HG03571 (cell line): ENCODE results near the gene LRRC73.
A peak's percentile ranks its signal among the peaks of the same experiment; 100 is the strongest.

Experiments used
- ATAC-seq: cut with Tn5 transposase; IDR thresholded peaks from one replicate; pipeline ENCODE4 v1.9.1; 2021; ENCODE audit not compliant: unreplicated experiment

LRRC73 gene

DNA sequence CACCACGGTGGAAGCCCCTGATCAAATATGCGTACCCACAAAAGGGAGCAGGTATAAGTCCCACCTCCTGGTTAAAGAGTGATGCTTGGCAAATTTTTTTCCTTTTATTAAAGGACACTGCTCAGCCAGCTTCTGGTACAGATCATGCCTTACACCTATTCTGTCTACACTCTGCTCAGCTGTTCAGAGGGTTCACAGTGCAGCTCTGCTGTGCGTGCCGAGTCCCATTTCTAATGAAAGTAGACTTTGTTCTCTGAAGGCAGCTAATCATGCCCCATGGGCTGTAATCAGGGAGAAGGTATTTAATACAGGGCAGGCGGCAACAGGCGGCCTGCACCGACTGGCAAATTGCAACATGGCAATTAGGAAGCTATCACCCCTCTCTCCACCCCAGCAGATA lies 16.3 kb downstream of the LRRC73 start:
- no peak for ATAC-seq

GRCh38 chr6:43493230-43493629 lies 16.9 kb downstream of the LRRC73 start:
- no peak for ATAC-seq

DNA sequence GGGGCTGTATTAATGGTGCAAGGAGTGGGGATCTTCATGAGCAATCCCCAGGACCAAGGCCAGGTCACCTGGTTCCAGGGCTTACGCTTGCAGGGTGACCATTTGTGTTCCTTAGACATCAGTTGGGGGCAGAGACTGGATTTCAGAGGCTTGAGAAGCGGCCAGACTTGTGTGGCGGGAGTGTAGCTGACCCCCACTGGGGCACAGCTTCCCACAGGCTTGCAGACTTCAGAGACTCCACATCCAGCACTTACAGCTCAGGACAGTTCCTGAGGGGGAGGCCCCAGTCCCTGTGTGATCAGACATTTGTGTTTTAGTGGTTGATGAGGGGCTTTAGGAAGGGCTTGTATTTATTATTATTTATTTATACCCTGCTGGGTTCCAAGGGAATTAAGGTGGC lies 17.5 kb downstream of the LRRC73 start:
- no peak for ATAC-seq

DNA sequence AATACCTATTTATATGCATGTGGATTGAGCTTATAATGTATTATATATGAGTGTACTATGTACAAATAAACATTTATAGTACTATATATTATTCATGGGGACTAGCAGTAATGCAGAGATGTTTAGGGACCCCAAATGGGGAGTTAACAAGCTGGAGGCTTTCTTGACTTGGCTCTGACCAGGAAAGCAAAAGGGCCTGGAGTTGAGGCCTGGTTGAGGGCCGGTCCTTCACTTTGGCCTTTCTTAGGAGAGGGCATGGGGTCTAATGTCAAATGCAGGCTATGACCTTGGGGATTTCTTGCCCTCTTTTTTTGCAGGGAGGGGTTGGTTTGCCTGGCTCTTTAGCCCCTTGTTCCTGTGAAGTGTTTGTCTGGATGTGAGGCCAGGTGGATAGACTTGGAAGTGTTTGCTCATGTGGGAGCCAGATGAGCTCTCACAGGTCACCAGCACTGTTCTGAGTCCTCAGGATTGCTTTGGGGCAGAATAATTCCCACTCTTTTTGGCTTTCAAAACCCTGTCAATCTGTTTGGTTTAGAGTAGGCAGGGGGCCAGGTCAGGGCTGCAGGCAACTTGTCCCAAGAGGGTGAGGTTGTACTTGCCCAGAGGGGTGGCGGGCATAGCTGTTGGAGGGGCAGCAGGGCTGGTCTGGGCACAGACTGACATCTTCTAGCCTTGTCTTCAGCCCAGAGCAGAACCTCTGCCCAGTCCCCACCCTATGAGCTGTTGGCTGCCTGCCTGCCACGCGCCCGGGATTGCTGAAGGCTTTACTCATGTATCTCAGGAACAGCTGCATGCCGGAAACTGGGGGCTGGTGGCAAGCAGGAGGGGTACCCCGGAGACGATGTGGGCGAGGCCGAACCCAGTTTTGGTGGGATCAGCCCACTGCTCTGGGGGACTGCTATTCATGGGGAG lies 18.1 kb downstream of the LRRC73 start:
- no peak for ATAC-seq

DNA sequence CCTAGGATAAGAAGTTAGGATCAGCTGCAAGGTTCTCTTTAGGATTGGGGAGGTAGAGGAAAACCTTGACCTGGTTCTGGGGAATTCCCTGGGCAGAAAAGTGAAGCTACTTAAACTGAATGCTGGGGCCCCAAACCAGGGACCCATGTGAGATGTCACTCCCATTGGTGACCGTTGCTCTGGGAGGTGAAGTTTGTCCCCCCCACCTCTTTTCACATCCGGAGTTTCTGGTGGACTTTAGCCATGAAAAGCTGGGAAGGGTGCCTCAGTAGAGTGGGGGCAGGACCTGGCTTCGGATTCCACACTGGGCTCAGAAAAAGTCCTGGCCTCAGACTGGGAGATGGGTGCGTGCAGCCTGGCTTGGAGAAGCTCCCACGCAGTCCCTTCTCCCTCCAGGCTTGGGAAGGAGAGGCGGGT lies 19.6 kb downstream of the LRRC73 start:
- no peak for ATAC-seq

DNA sequence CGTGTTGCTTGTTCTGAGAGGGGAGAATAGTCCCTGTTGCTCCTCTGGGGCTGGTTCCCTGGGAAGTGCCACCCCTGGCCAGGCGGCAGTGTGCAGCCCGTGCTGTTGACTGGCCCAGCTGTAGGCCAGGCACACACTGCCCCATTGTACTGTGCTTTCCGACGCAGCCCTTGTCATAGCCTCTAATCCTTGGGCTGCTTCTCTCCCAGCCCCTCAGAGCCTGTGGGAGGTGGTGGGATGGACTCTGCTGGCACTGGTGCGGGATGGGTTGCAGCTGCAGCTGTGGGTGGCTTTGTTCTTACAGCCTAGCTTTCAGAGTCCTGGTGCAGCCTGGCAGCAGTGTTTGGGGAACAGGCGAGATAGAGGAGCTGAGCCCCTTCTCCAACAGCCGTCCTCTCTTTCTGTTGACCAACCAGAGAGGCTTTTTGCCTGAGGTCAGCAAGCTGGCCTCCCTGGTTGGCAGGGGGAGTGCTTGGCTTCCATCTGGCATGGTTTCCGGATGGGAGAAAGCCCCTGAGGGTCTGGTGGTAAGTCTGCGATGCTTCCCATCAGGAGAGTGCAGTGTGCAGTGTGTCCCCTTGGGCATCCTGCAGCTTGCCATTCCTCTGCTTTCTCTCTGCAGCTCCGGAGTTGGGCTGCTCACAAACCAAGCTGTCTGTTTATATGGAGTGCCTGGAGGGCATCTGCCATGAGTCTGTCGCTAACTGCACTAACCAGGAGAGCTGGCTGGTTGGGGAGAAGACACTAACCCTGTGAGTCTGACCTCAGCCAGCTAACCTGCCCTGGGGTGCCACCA lies 20.7 kb downstream of the LRRC73 start:
- ATAC-seq = no peak

GRCh38 chr6:43488667-43489276 lies 21.4 kb downstream of the LRRC73 start:
- ATAC-seq = no peak

DNA sequence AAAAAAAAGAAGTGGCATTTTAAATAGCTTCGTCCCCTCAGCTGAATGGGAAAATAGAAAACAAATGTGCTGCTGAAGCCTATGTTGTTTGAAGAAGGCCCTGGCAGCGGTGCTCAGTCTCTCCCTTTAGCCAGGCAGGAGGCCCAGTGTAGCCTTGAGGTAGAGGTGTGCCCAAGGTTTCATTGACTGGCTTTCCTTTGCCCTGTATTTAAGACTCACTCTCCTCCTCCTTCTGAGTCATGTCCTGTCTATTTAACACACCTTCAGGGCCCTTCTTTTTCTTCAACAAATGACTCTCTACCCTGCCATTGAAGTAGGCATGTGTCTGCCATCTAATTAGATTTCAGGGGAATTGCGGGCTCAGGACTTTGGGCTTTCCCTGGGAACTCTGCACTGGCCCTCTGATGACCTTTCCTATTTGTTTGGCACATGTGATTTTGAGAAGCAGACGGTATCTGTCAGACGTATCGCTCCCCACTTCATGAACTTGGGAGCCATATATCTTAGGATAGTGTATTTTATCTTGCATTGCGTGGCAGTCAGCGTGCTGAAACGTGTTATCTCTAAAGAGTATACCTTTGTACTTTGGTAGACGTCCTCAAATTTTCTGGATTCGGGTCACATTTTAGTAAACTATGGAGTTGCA lies 28.4 kb downstream of the LRRC73 start:
- ATAC-seq = no peak

GRCh38 chr6:43481075-43481474 lies 29.1 kb downstream of the LRRC73 start:
- no peak for ATAC-seq

- no peak for ATAC-seq
Observed at GRCh38 chr6:43478008-43478372, 32.2 kb downstream of the LRRC73 start.

DNA sequence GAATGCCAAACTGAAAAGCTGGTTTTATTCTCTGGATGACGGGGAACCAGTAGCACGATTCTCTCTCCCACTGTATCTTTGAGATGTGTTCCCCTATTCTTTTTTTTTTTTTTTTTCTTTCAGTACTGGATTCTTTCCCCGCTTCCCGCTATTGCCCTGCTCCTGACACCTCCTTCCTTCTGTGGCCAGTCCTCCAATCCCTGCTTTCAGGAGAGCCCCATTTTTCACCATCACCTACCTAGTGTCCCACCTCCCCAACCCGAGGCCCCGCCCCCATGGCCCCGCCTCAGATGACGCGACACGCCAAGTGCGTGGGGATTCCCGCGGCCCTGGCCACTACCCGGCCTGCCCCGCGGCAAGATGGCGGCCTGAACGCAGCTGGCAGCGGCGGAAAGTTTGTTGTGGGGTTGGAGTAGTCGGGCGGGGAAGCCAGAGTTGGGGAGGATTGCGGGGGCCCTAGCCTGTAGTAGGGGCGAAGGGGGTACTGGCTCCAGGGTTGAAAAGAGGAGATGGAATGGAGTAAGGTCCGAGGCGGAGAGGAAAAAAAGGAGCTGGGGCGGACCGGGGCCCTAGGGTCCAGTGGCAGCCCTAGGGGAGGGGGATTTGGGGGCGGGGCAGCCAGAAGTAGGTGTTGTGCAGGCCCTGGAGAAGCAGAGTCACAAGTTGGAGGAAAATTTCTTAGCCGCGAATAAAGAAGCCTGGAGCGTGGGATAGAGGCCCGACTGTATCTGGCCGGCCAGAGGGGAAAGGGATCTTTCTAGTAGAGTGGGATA lies 32.7 kb downstream of the LRRC73 start, which contains the start of gene TJAP1:
Gene TJAP1 (plus strand): TSS at position 336 of the 773 bp plus-strand sequence. CDS start 21,432 bp downstream, outside the sequence.
- peak; percentile 92 for ATAC-seq

- no peak for ATAC-seq
Observed at GRCh38 chr6:43476746-43477145, 33.4 kb downstream of the LRRC73 start.

DNA sequence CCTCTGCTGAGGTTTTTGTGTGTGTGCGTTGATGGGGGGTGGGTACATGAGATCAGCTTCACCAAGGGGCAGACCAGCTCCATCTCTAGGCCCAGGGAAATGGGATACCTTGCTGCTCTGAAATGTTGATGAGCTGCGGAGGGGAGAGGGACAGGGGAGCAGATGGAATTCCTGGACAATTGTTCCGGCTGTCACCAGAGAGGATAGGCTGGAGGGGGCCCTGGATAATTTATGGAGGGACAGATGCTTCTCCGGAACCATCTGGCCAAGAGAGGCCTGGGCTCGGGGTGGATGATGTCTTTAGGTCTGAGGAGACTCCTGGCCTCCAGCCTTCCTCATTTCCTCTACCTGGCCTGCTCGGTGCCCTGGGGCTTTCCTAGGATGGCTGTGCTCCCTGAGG lies 34.6 kb downstream of the LRRC73 start:
- no peak for ATAC-seq

- no peak for ATAC-seq
Observed at GRCh38 chr6:43472515-43472914, 37.6 kb downstream of the LRRC73 start.

DNA sequence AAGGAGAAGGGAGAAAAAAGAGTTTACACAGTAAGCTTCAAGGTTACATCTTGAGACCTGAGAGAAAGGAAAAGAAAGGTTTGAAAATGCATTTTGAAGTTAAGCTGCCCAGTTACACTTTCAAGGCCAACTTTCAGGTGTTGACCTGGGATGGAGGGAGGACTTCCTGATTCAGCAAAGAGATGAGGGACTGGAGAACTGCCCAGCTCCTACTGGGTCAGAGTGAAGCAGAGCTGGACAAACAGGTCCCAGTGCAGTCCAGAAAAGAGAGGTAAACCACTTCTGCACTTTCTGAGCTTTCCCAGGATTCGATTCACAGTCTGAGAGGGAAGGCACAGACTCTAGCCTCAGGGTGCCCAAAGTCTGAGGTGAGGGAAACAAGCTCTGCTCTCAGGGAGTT lies 38.7 kb downstream of the LRRC73 start:
- no peak for ATAC-seq

DNA sequence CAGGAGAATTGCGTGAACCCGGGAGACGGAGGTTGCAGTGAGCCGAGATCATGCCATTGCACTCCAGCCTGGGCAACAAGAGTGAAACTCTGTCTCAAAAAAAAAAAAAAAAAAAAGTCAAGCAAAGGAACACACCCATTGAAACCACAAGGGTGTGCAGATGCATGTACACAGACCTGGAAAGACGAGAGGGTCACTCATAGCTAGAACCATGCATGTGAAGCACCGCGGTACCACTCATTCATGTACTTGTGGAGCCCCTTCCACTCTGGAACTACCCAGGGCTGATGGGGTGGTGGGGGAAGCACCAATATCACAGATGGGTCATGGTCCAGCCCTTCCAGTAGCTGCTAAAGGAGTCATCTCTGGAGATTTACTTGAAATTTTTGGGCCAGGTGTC lies 40.2 kb downstream of the LRRC73 start:
- ATAC-seq = no peak

- ATAC-seq = no peak
Observed at GRCh38 chr6:43468748-43469681, 41.1 kb downstream of the LRRC73 start.

DNA sequence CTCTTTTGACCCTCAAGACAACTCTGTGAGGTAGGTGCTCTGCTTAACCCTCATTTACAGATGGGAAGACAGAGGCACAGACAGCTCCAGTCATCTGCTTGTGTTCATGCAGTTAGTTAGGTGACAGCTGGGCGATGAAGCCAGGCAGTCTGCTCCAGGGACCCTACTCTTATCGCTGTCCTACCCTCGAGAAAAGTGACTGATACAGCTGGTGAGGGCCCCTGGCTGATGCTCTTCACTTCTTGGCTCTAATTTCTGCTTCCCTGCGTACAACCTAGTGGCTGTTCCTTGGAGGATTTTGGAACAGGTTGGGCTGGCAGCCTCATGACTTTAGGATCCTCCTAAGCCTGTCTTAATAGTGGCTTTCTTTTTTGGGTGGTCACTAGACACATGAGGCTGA lies 41.9 kb downstream of the LRRC73 start:
- ATAC-seq = no peak

DNA sequence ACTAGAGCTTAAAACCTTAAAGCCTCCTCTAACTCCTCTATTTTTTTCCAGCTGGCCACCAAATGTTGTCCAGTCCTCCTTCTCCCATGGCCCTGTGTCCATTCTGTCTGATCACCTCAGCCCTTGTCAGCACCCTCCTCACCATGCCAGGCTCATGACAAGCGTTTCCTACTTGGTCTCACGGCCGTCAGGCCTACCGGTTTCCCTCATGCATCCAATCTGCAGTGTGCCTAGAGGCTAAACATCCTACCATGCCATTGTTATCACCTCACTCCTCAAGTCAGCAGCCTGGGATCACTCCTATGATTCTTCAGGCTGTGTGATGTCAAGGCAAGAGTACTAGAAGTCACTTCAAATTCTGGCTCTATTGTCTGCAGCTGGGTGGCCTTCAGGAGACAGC lies 42.4 kb downstream of the LRRC73 start:
- no peak for ATAC-seq
